NCI-H2227 (cell line): ENCODE results near the gene USP4.

Source experiments
- DNase-seq: peaks from one replicate; lab custom pipeline; 2025; ENCODE audit not compliant: unreplicated experiment; lab: John Stamatoyannopoulos, UW

USP4 gene

GRCh38 chr3:49298511-49298910, 41.3 kb downstream of the USP4 start:
- DNase-seq = no peak

- no peak for DNase-seq
Observed at GRCh38 chr3:49296781-49297411, 43.0 kb downstream of the USP4 start.

- DNase-seq = peak; percentile 20
Observed at GRCh38 chr3:49295489-49296058, 44.3 kb downstream of the USP4 start.

GRCh38 chr3:49294343-49294742, 45.5 kb downstream of the USP4 start:
- no peak for DNase-seq

GRCh38 chr3:49283997-49284396, 55.9 kb downstream of the USP4 start:
- no peak for DNase-seq

- no peak for DNase-seq
Observed at GRCh38 chr3:49279376-49279775, 60.5 kb downstream of the USP4 start.

DNA sequence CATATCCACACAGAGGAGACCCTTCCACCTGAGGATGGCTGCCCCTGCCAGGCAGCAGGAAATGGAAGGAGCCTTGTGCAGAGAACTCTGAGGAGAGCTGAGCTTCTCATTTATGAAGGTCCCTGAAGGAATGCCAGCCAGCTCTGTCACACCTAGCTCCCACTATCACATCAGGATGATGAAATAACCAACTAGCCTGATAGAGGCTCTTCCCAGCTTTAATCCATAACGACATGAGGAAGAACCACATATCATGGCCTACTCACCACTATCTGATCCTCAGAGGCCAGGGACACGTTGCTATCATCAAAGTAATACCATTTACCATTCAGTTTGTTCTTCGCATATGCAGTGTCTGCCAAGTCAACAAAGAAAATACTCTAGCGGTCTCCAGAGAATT, 61.3 kb downstream of the USP4 start:
- DNase-seq = no peak

DNA sequence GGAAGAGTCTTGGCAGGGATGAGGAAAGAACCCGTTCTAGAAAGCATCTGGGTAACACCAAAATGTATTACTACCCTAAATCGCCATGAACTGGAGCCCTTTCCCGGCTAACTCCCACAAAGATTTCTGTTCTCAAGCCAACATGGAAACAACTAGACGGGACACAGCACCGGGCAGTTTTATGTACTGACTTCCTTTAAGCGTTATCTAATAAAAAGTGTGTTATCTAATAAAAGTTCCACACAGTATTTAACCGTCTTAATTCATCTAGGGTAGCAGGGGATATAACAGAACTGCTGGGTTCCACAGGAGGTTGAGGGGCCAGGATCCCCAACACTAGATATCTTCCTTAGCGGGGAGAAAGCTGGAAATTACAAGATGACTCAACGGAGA, 62.5 kb downstream of the USP4 start:
- no peak for DNase-seq

DNA sequence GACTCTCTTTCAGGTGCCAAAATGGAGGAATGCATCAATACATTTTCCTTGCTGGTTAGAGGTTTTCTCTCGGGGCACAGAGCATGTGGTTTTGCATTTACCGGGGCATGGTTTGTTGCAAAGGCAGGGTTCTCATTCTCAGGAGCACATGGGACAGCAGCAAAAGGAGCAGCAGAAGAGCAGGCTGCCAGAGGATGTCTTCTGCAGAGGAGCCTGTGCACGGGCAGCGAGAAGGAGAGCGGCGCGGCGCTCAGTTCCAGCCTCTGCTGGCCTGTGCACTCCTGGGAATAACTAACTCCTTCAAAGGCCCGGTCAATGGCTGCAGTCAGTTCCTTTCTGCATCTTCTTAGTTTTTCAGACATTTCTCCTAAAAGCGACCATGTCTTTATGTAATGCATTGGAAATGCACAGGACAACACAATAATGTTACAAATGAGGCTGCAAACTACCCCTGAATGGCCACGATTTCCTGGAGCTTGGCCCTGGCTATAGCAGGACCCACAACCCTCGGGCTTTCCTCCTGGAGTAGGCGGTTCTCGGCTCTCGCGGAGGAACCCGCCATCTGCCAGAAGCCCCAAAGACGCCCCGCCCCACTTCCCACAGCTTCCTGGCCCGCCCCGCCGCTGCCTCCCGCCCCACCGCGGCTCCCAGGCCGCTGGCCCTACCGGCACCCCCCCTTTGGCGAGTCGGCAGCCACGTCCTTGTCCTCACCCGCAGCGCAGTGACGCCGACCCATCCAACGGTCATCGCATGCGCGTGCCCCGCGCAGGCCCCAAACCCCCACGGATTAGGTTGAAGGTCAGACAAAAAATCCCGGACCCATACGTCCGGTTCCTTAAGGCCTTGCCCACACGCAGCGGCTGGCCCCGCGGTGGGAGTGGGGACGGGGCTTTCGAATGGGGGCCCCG, 63.1 kb downstream of the USP4 start, which contains the start of gene C3orf62:
Gene C3orf62, minus strand, starts transcription at position 758 of the 908 bp plus-strand sequence. Its CDS starts 360 bp downstream, at position 398.
- no peak for DNase-seq

- DNase-seq = no peak
Observed at GRCh38 chr3:49273825-49274532, 65.9 kb downstream of the USP4 start.

DNA sequence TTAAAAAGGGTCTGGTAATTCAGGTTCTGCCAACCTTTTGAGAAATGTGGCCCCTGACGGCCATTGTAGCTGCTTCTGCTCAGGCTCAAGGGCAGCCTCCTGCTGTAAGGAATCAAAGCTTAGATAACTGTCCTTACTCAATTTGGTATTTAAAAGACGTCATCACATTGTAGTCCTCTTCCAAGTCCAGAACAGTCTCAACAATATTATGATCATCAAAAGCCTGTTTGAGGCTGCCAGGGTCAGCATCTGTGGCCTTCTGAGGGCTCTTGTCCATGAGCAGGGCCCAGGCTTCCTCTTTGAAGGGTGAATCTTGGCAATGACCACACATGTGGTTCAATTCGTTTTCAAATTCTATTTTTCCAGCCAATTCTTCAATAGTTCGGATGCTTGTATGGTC, 68.8 kb downstream of the USP4 start:
- no peak for DNase-seq

DNA sequence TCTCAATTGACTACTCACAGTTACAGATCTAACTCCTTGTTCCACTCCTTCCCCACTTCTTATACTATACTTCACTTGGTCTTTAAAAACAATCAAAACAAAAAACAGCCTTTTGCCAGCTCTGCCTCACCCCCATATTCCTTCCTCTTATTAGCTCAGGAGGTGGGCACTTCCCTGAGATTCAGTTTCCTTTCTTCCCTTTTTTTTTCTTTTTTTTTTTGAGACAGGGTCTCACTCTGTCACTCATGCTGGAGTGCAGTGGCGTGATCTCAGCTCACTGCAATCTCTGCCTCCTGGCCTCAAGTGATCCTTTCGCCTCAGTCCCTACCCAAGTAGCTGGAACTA, 69.7 kb downstream of the USP4 start:
- no peak for DNase-seq

- no peak for DNase-seq
Observed at GRCh38 chr3:49269443-49270155, 70.3 kb downstream of the USP4 start.

DNA sequence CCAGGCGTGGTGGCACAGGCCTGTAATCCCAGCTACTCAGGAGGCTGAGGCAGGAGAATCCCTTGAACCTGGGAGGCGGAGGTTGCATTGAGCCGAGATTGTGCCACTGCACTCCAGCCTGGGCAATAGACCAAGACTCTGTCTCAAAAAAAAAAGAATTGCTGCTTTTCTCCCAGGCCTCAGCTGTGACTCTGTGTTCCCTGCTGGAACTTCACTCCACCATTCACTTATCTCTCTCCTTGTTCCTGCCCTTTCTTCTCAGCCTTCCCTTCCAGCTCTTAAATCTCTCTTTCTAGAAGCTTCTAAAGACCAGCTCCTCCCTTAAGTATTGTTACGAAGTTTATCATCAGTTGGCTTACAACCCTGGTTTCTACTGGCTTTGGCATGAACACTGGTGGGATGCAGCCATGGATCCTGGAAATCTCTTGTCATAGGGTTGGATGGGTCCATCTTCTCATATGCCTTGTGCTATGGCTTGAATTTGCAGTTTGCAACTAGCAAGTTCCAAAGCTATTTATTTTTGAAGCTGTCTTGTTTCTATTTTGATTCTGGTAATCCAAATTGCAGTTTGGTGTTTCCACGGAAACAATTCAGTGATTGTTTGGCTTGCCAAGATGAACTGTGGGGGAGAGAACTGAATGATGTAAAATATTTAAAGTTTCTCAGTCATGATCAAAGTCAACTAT, 73.3 kb downstream of the USP4 start:
- DNase-seq = no peak

GRCh38 chr3:49265661-49266386, 74.0 kb downstream of the USP4 start:
- DNase-seq = no peak

GRCh38 chr3:49263159-49263889, 76.5 kb downstream of the USP4 start:
- no peak for DNase-seq

DNA sequence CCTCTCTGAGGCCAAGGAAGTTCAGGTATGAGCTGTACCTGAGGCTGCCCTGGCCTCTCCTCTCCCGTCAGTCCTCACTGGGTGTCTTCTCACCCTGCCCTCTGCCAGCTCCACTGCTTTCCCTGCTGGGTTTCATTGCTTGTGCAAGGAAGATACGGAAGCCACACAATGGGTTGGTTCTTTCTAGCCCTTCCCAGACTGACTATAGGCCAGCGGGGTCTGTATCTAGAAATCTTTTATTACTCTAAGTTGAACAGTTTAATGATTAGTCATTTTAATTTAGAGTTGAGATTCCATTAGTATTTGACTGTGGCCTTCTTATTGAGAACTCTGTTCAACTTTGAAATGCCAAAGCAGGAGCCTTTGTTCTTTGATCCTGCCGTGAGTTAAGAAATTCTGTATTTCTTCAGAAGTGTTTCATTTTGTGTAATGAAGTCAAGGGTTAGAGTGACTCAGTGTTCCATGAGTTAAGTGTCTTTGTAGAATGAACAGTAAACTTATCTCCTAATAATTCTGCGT, 79.0 kb downstream of the USP4 start:
- no peak for DNase-seq

DNA sequence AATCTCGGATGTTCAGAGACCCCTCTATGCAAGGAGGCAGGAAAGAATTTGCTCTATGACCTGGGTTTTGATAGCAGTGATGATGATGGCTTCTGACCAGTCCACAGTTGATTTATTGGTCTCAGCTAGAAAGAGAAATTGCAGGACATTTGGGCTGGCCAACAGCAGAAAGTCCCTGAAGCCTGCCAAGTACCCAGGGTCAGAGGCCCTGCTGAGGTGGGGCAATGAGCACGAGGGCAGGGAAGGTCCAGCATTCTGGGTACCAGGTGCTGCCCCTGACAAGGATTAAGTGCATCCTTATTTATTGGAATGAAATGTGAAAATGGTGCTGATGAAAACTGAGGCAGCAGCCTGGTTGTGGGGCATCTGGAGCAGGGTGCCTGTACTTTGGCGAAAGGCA, 82.7 kb downstream of the USP4 start:
- no peak for DNase-seq
